Occipital lobe (tissue), 2 donors: ENCODE results near the gene FRMD4A. TPM values are rescaled to one million over a fixed set of nuclear protein-coding genes. Genes with fewer than 3 reads are reported as not detected.
"Not testable (repeated sequence)": the region's sequence is repeated elsewhere in the genome, so short reads cannot be mapped to it uniquely, and the experiment has no call there.

Source experiments
- DNase-seq: peaks from one replicate; lab custom pipeline; 2025; lab: John Stamatoyannopoulos, UW
- total RNA-seq: library from RNA; depleted of rRNA; stranded (reverse); fragments of >200 nt; gene quantifications from one replicate; pipeline ENCODE4 v1.2.3, GENCODE V29; 2014

The FRMD4A gene
- total RNA-seq, 1 donor from 2014 or later = 153 TPM

- DNase-seq = peak; percentile 60
These were observed 440.2 kb downstream of the FRMD4A start for GRCh38 chr10:13890233-13891127.

- no peak for DNase-seq
These were observed 443.0 kb downstream of the FRMD4A start for GRCh38 chr10:13887761-13888160.

GRCh38 chr10:13885238-13885990 is 445.3 kb downstream of the FRMD4A start:
- peak; percentile 67 for DNase-seq

- DNase-seq = no peak
These were observed 446.9 kb downstream of the FRMD4A start for GRCh38 chr10:13883636-13884444.

- DNase-seq = no peak
These were observed 448.5 kb downstream of the FRMD4A start for GRCh38 chr10:13882119-13882711.

GRCh38 chr10:13880760-13881159 is 450.0 kb downstream of the FRMD4A start:
- DNase-seq = no peak

- no peak for DNase-seq
These were observed 453.4 kb downstream of the FRMD4A start for GRCh38 chr10:13877154-13877909.

GRCh38 chr10:13873196-13873595 is 457.5 kb downstream of the FRMD4A start:
- DNase-seq = no peak

- peak; percentile 68 for DNase-seq
These were observed 458.3 kb downstream of the FRMD4A start for GRCh38 chr10:13872411-13872810.

GRCh38 chr10:13871776-13872175 is 458.9 kb downstream of the FRMD4A start:
- DNase-seq = no peak

- DNase-seq = no peak
These were observed 459.7 kb downstream of the FRMD4A start for GRCh38 chr10:13871011-13871410.

GRCh38 chr10:13869295-13869664 is 461.4 kb downstream of the FRMD4A start:
- no peak for DNase-seq

GRCh38 chr10:13868528-13869294 is 462.0 kb downstream of the FRMD4A start:
- DNase-seq = no peak

GRCh38 chr10:13867822-13868221 is 462.9 kb downstream of the FRMD4A start:
- no peak for DNase-seq

GRCh38 chr10:13865758-13866491 is 464.8 kb downstream of the FRMD4A start:
- no peak for DNase-seq

GRCh38 chr10:13865220-13865619 is 465.5 kb downstream of the FRMD4A start:
- DNase-seq = not testable (repeated sequence)

- no peak for DNase-seq
These were observed 468.0 kb downstream of the FRMD4A start for GRCh38 chr10:13862546-13863233.

- no peak for DNase-seq
These were observed 469.8 kb downstream of the FRMD4A start for GRCh38 chr10:13860886-13861285.
